ENCODE results near the gene GBA3. TPM values are rescaled to one million over a fixed set of nuclear protein-coding genes. Genes with fewer than 3 reads are reported as not detected.

GBA3 gene
- total and polyA plus RNA-seq, 2 experiments from 2014 or later, result not detected

DNA sequence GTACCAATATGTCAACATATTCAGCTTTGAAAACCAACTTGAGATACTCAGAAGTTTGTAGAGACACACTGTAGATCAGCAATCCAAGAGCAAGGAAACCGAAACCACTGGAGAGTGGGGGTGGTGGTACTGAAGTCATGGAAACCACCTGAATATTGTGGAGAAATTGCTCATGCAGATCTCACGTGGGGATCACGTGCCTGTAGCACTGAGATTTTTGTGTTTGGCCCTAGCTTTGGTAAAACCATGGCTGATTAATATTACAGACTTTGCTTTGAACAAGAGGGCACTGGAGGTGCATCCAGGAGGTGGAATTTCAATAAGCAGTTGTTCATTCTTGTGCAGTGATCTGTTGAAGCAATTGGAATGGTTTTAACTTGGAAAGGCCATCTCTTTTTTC is 47.2 kb downstream of the GBA3 start:
- TF ChIP-seq EZH2 (IDR thresholded peaks at IDR 0.05; ENCODE audit: insufficient read depth, poor library complexity, severe bottlenecking) (no peak), EZH2phosphoT487 (IDR thresholded peaks at IDR 0.05; ENCODE audit: insufficient read depth, low read depth) (no peak)
- Histone ChIP-seq H3K27ac (no peak overlapping the region), H3K9me2 (ENCODE audit: insufficient read depth) (no peaks in the 10 kb centered on the region), H3K4me2 (ENCODE audit: unreplicated experiment) (no peak overlapping the region), H3K9ac (no peak overlapping the region), H3K79me2 (ENCODE audit: insufficient read depth) (no peaks in the 10 kb centered on the region), H2AFZ (no peak overlapping the region), H3K27me3 (replicated peaks; ENCODE audit: insufficient read depth) (no peaks in the 10 kb centered on the region), H4K20me1 (ENCODE audit: insufficient read depth) (no peaks in the 10 kb centered on the region), H3K9me3 (ENCODE audit: low read depth) (no peaks in the 10 kb centered on the region), H3K36me3 (ENCODE audit: low read depth) (no peaks in the 10 kb centered on the region), H3F3A (ENCODE audit: insufficient read depth) (no peaks in the 10 kb centered on the region), H3K4me3 (no peak overlapping the region), H3K4me1 (ENCODE audit: insufficient read depth) (no peaks in the 10 kb centered on the region)
- in situ Hi-C loops (cut with MboI), result no loop called here
- 10 to 11% methylated on average over 3 of the region's 3 CpGs for WGBS, 2 experiments (ENCODE audit: low coverage in 1 of 2, low lambda C conversion rate in 2 of 2, missing lambda C conversion rate in 2 of 2)
- DNase-seq, result no peak

DNA sequence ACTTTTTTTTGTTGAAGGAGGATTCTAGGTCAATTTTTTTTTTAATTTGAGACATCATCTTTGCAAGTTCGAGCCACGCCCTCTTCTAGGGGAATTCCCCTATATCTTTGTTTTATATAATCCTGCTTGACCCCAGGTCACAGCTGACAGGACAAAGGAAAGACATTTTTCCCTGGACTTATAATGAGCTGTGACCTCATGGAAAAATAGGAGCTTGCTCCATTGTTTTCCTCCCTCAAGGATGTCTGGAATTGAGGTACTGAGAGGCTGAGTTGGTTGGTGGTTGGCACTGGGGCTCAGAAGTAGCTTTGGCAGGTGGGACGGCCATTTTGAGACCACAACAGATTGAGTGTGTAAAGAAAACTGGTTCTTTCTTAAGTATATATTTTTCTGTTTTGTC is 49.0 kb downstream of the GBA3 start:
- 19 to 26% methylated on average over 3 of the region's 3 CpGs for WGBS, 2 experiments (ENCODE audit: low coverage in 1 of 2, low lambda C conversion rate in 2 of 2, missing lambda C conversion rate in 2 of 2)
- H3K27me3 ChIP-seq (replicated peaks; ENCODE audit: insufficient read depth), result no peaks in the 10 kb centered on the region
- no peaks in the 10 kb centered on the region for H3K9me3 ChIP-seq (ENCODE audit: low read depth)
- no peaks in the 10 kb centered on the region for H4K20me1 ChIP-seq (ENCODE audit: insufficient read depth)
- in situ Hi-C loops (cut with MboI), result no loop called here
- no peak overlapping the region for H3K27ac ChIP-seq
- H3K9me2 ChIP-seq (ENCODE audit: insufficient read depth), result no peaks in the 10 kb centered on the region
- no peaks in the 10 kb centered on the region for H3K79me2 ChIP-seq (ENCODE audit: insufficient read depth)
- no peak overlapping the region for H2AFZ ChIP-seq
- H3K4me3 ChIP-seq, result no peak overlapping the region
- H3F3A ChIP-seq (ENCODE audit: insufficient read depth), result no peaks in the 10 kb centered on the region
- no peaks in the 10 kb centered on the region for H3K4me1 ChIP-seq (ENCODE audit: insufficient read depth)
- H3K4me2 ChIP-seq (ENCODE audit: unreplicated experiment), result no peak overlapping the region
- TF ChIP-seq EZH2 (IDR thresholded peaks at IDR 0.05; ENCODE audit: insufficient read depth, poor library complexity, severe bottlenecking) (no peak), EZH2phosphoT487 (IDR thresholded peaks at IDR 0.05; ENCODE audit: insufficient read depth, low read depth) (no peak)
- DNase-seq, result no peak
- no peak overlapping the region for H3K9ac ChIP-seq
- H3K36me3 ChIP-seq (ENCODE audit: low read depth), result no peaks in the 10 kb centered on the region

DNA sequence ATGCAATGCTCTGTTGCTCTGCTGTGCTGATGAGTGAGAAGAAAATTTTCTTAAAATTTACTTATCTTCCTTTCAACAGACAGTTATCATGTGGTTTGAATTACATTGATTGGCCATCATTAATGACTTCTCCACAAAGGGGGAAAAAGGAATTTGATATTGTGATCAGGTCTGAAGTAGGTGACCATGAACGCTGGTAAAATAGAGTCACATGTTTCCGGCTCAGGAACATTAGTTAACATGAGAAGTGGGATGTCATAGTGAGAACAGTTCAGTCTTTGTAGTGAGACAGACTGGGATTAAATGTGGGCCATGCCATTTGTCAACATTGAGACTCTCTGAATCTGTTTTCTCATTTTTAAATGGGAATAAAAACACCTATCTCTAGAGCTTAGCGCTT is 50.6 kb downstream of the GBA3 start:
- WGBS, 2 experiments (ENCODE audit: low coverage in 1 of 2, low lambda C conversion rate in 2 of 2, missing lambda C conversion rate in 2 of 2), result 41 to 44% methylated on average over 3 of the region's 3 CpGs
- no peak for DNase-seq
- no peak for TF ChIP-seq EZH2phosphoT487 (IDR thresholded peaks at IDR 0.05; ENCODE audit: insufficient read depth, low read depth)
- TF ChIP-seq EZH2 (IDR thresholded peaks at IDR 0.05; ENCODE audit: insufficient read depth, poor library complexity, severe bottlenecking), result no peak
- Histone ChIP-seq H3K79me2 (ENCODE audit: insufficient read depth) (no peaks in the 10 kb centered on the region), H3K27me3 (replicated peaks; ENCODE audit: insufficient read depth) (no peaks in the 10 kb centered on the region), H4K20me1 (ENCODE audit: insufficient read depth) (no peaks in the 10 kb centered on the region), H3K27ac (no peak overlapping the region), H3K9me3 (ENCODE audit: low read depth) (no peaks in the 10 kb centered on the region), H3F3A (ENCODE audit: insufficient read depth) (no peaks in the 10 kb centered on the region), H3K9ac (no peak overlapping the region), H2AFZ (no peak overlapping the region), H3K36me3 (ENCODE audit: low read depth) (no peaks in the 10 kb centered on the region), H3K4me3 (no peak overlapping the region), H3K4me1 (ENCODE audit: insufficient read depth) (no peaks in the 10 kb centered on the region), H3K9me2 (ENCODE audit: insufficient read depth) (no peaks in the 10 kb centered on the region), H3K4me2 (ENCODE audit: unreplicated experiment) (no peak overlapping the region)
- in situ Hi-C loops (cut with MboI), result no loop called here

DNA sequence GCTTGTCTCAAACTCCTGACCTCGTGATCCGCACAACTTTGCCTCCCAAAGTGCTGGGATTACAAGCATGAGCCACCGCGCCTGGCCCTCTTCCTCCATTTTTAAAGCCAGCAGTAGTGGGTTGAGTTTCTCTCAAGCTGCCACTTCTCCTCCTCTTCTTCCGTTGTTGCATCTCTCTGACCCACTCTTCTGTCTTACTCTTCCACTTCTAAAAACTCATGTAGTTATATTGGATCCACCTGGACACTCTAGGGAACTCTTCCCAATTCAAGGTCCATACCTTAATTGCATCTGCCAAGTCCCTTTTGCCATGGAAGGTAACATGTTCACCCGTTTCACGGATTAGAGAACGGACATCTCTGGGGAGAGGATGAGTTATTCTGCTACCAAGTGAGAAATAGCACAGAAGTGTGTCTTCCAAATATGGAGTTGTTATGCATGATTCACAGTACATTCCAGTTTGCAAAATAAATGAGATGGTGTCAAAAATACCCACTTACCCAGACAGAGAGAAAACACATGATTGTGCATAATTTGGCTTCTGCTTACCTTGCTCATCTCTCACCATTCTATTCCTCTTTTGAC is 51.8 kb downstream of the GBA3 start:
- no peaks in the 10 kb centered on the region for H3F3A ChIP-seq (ENCODE audit: insufficient read depth)
- no peaks in the 10 kb centered on the region for H3K9me2 ChIP-seq (ENCODE audit: insufficient read depth)
- H3K27ac ChIP-seq, result no peak overlapping the region
- H3K36me3 ChIP-seq (ENCODE audit: low read depth), result no peaks in the 10 kb centered on the region
- DNase-seq, result no peak
- TF ChIP-seq EZH2phosphoT487 (IDR thresholded peaks at IDR 0.05; ENCODE audit: insufficient read depth, low read depth), result no peak
- no peak for TF ChIP-seq EZH2 (IDR thresholded peaks at IDR 0.05; ENCODE audit: insufficient read depth, poor library complexity, severe bottlenecking)
- H3K9ac ChIP-seq, result no peak overlapping the region
- H3K27me3 ChIP-seq (replicated peaks; ENCODE audit: insufficient read depth), result no peaks in the 10 kb centered on the region
- no peaks in the 10 kb centered on the region for H3K79me2 ChIP-seq (ENCODE audit: insufficient read depth)
- H3K9me3 ChIP-seq (ENCODE audit: low read depth), result no peaks in the 10 kb centered on the region
- no peak overlapping the region for H2AFZ ChIP-seq
- WGBS, 2 experiments (ENCODE audit: low coverage in 1 of 2, low lambda C conversion rate in 2 of 2, missing lambda C conversion rate in 2 of 2), result 51 to 64% methylated on average over 8 of the region's 8 CpGs
- no peak overlapping the region for H3K4me3 ChIP-seq
- H4K20me1 ChIP-seq (ENCODE audit: insufficient read depth), result no peaks in the 10 kb centered on the region
- H3K4me2 ChIP-seq (ENCODE audit: unreplicated experiment), result no peak overlapping the region
- no peaks in the 10 kb centered on the region for H3K4me1 ChIP-seq (ENCODE audit: insufficient read depth)
- in situ Hi-C loops (cut with MboI), result no loop called here

DNA sequence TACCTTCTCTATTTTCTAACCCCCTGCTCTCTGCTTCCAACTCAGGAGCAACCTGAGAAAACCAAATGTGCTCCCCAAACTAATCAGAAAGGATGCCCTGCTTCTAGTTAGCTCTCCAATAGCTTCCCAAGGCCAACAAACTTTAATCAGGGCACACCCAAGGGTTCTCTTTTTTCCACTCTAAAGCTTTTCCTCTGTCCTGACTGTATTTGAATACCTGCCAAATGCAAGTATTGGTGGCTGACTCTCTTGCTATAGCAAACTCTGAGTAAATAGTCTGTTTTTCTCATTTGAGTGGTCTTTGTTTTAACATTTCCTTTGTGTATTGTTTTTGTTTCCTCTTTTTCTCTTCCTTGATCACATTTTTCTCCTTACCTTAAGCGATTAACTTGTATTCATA is 52.5 kb downstream of the GBA3 start:
- Histone ChIP-seq H4K20me1 (ENCODE audit: insufficient read depth) (no peaks in the 10 kb centered on the region), H3K27me3 (replicated peaks; ENCODE audit: insufficient read depth) (no peaks in the 10 kb centered on the region), H3F3A (ENCODE audit: insufficient read depth) (no peaks in the 10 kb centered on the region), H3K4me2 (ENCODE audit: unreplicated experiment) (no peak overlapping the region), H3K4me1 (ENCODE audit: insufficient read depth) (no peaks in the 10 kb centered on the region), H3K27ac (no peak overlapping the region), H3K9me2 (ENCODE audit: insufficient read depth) (no peaks in the 10 kb centered on the region), H3K36me3 (ENCODE audit: low read depth) (no peaks in the 10 kb centered on the region), H2AFZ (no peak overlapping the region), H3K9me3 (ENCODE audit: low read depth) (no peaks in the 10 kb centered on the region), H3K4me3 (no peak overlapping the region), H3K79me2 (ENCODE audit: insufficient read depth) (no peaks in the 10 kb centered on the region), H3K9ac (no peak overlapping the region)
- in situ Hi-C loops (cut with MboI), result no loop called here
- DNase-seq, result no peak
- no peak for TF ChIP-seq EZH2phosphoT487 (IDR thresholded peaks at IDR 0.05; ENCODE audit: insufficient read depth, low read depth)
- WGBS, 2 experiments (ENCODE audit: low coverage in 1 of 2, low lambda C conversion rate in 2 of 2, missing lambda C conversion rate in 2 of 2), result 13 to 16% methylated on average over 1 of the region's 1 CpG

Measured in GM23248 (cell line).